Renal pelvis (tissue), 4 donors: ENCODE data around the gene FOXE3. TPM values are rescaled to one million over a fixed set of nuclear protein-coding genes. Genes with fewer than 3 reads are reported as not detected.

Experiments
- DNase-seq: peaks from one replicate; pipeline ENCODE4 v3.0.0-alpha.2; 2013
- polyA plus RNA-seq, 3 donors: library from polyadenylated mRNA; unstranded; fragments of 120-200 nt; gene quantifications; one replicate each; pipeline ENCODE4 v1.2.1, GENCODE V29; 2013; ENCODE audit not compliant: insufficient read length in 3 of 3

The FOXE3 gene
- polyA plus RNA-seq, 3 donors = 0.28 to 0.43 (median 0.30) TPM

- DNase-seq = no peak
Measured at GRCh38 chr1:47403321-47403910, 12.7 kb upstream of the FOXE3 start.

GRCh38 chr1:47405697-47406096, 10.4 kb upstream of the FOXE3 start:
- DNase-seq = no peak

GRCh38 chr1:47406966-47407365, 9.1 kb upstream of the FOXE3 start:
- no peak for DNase-seq

- DNase-seq = no peak
Measured at GRCh38 chr1:47407481-47407880, 8.6 kb upstream of the FOXE3 start.

GRCh38 chr1:47409311-47410067, 6.6 kb upstream of the FOXE3 start:
- no peak for DNase-seq

- DNase-seq = no peak
Measured at GRCh38 chr1:47410068-47410455, 6.0 kb upstream of the FOXE3 start.

- no peak for DNase-seq
Measured at GRCh38 chr1:47411436-47411835, 4.6 kb upstream of the FOXE3 start.

- no peak for DNase-seq
Measured at GRCh38 chr1:47412437-47412836, 3.6 kb upstream of the FOXE3 start.

GRCh38 chr1:47416319-47417169, 459 bp downstream of the FOXE3 start:
- DNase-seq = no peak

GRCh38 chr1:47417170-47418044, 1.3 kb downstream of the FOXE3 start:
- no peak for DNase-seq

GRCh38 chr1:47418122-47418521, 2.0 kb downstream of the FOXE3 start:
- DNase-seq = no peak

- no peak for DNase-seq
Measured at GRCh38 chr1:47418681-47419325, 2.7 kb downstream of the FOXE3 start.

GRCh38 chr1:47420547-47420946, 4.5 kb downstream of the FOXE3 start:
- DNase-seq = no peak

- DNase-seq = no peak
Measured at GRCh38 chr1:47423872-47424271, 7.8 kb downstream of the FOXE3 start.

GRCh38 chr1:47424336-47424982, 8.4 kb downstream of the FOXE3 start:
- no peak for DNase-seq

- DNase-seq = no peak
Measured at GRCh38 chr1:47431534-47431933, 15.4 kb downstream of the FOXE3 start.

- DNase-seq = peak; percentile 86
Measured at GRCh38 chr1:47432071-47433036, 16.3 kb downstream of the FOXE3 start.

GRCh38 chr1:47433037-47433421, 16.9 kb downstream of the FOXE3 start:
- DNase-seq = no peak

- DNase-seq = no peak
Measured at GRCh38 chr1:47433477-47434050, 17.5 kb downstream of the FOXE3 start.
